ENCODE measurements around the gene PAOX.
"Not testable (repeated sequence)": the region's sequence is repeated elsewhere in the genome, so short reads cannot be mapped to it uniquely, and the experiment has no call there.

PAOX gene

DNA sequence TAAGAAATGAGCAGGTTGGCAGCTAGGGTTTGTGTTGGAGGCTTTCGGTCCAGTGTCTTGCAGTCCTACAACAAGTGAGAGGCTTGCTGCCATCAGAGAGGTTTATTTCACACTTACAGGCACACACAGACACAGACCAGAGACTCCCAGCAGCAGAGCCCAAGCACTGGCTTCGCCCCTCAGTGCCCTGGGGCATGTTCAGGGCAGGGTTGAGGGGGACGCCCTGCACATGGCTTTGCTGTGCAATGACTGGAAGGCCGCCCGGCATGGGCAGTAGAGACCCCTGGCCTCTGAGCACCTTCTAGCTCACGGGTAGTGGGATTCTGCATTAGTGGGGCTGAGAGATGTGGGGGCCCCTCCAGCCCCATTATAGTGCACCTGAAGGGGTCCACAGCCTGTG lies 41.5 kb downstream of the PAOX start:
- H3K4me3 ChIP-seq (ENCODE audit: control insufficient read depth, low read depth, low read length) = no peak overlapping the region
- TF ChIP-seq, protein P1, sequence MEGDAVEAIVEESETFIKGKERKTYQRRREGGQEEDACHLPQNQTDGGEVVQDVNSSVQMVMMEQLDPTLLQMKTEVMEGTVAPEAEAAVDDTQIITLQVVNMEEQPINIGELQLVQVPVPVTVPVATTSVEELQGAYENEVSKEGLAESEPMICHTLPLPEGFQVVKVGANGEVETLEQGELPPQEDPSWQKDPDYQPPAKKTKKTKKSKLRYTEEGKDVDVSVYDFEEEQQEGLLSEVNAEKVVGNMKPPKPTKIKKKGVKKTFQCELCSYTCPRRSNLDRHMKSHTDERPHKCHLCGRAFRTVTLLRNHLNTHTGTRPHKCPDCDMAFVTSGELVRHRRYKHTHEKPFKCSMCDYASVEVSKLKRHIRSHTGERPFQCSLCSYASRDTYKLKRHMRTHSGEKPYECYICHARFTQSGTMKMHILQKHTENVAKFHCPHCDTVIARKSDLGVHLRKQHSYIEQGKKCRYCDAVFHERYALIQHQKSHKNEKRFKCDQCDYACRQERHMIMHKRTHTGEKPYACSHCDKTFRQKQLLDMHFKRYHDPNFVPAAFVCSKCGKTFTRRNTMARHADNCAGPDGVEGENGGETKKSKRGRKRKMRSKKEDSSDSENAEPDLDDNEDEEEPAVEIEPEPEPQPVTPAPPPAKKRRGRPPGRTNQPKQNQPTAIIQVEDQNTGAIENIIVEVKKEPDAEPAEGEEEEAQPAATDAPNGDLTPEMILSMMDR (conservative IDR thresholded peaks at IDR 0.05; ENCODE audit: control insufficient read depth, insufficient read depth, low read depth, low read length) = no peak
- no peak for DNase-seq (ENCODE audit: low read depth)

DNA sequence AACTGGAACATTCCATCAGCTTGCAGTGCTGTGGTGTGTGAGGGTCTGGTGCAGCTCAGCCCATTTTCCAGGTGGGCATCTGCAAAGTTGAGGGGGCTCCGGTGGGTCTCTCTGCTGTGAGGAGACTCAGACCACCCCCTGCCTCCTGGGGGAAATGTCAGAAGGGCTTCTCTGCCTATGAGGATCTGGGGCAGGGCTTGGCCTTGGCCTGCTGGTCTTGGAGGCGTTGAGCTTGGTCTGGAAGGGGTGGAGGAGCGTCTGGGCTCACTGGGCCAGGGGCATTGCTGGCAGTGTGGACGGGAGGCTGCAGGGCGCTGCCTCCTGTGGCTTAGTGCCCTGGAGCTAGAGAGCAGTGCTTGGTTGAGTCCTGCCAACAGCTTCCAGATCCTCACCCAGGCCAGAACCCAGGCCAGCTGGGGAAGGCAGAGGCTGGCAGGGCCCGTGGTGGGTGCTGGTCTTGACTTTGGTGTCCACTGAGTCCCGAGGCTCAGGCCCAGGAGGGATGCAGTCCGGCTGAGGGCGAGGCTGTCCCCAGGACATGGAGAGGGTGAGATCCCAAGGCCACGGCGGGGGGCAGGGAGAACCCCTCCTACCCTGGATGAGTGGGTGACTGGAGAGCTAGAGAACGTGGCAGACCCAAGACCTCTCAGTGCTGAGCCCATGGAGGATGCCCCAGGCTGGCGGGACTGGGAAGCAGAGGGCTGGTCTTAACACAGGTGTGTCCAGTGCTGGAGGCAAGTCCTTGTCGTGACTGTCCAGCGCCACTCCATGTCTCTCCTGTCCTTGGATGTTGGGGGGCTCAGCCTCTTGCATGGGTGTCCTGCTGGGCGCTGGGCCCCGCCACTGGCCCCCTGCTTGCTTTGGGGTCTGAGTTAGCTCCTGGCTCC lies 42.5 kb downstream of the PAOX start:
- no peak for DNase-seq (ENCODE audit: low read depth)
- TF ChIP-seq, protein P1 (conservative IDR thresholded peaks at IDR 0.05; ENCODE audit: control insufficient read depth, insufficient read depth, low read depth, low read length) = no peak
- H3K4me3 ChIP-seq (ENCODE audit: control insufficient read depth, low read depth, low read length) = no peak overlapping the region

DNA sequence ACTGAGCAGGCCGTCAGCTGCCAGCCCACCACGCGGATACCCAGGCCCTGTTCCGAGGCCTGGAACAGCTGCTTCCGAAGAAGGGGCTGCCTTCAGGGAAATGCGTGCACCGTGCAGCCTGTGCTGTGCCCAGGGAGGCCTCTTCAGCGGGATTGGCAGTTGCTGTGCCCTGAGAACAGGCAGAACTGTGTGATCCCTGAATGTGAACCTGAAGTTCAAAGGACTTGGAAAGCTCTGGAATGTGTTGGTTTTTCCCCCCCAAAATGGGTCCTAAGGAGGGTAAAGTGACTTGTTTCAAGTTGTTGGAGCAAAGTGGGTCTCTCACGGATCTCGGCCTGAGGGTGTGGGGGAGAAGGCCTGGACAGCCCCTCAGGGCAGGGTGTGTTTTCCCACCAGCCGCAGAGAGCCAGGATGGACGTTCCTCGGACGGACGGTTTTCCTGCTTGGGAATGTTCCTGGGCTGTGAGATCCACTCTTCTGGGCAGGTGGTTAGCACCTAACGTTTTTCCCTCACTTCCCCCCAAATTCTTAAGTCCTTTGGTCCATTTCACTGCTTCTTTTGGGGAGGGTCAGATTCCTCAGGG lies 43.3 kb downstream of the PAOX start:
- H3K4me3 ChIP-seq (ENCODE audit: control insufficient read depth, low read depth, low read length) = no peak overlapping the region
- no peak for DNase-seq (ENCODE audit: low read depth)
- TF ChIP-seq, protein P1 (conservative IDR thresholded peaks at IDR 0.05; ENCODE audit: control insufficient read depth, insufficient read depth, low read depth, low read length) = no peak

DNA sequence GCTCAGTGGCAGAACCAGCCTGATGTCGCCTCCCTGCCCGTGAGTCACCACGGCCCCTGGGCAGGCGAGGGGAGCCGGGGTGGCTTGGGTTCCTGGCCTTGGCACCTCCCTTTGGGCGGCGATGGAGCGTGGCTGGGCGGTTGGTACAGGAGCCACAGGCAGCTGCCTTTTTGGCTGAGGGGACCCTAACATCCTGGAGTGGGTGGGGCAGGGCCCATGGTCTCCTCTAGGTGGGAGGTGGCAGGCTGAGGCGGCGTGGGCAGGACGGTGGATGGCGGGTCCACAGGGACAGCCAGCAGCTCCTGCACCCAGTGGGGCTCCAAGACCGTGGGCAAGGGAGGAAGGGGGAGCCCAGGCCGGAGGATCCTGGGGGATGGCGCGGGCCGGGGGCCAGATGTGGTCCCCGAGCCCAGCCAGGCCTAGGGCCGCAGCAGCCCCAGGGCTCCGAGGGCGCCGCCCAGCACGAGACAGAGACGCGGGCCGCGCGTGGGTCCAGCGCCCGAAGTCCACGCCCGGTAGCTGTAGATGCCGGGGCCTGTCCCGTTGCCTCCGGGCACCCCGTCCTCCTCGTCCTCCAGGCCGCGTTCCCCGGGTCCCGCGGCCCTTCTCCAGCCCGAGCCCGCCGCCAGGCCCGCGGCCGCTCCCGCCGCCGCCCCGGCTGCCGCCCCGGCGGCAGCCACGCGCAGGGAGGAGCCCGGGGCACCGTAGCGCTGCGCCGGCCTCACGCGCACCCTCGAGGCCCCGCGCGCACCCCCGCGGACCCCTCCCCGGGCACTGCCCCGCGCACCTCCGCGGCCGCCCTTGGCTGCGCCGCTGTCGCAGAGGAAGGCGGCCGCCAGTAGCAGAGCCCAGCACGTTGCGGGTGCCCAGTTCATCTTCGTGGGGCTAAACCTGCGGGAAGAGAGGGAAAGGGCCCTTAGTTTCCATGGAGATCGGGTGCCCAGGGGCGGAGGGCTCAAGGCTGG lies 44.0 kb downstream of the PAOX start:
- no peak overlapping the region for H3K4me3 ChIP-seq (ENCODE audit: control insufficient read depth, low read depth, low read length)
- TF ChIP-seq, protein P1 (conservative IDR thresholded peaks at IDR 0.05; ENCODE audit: control insufficient read depth, insufficient read depth, low read depth, low read length) = no peak
- DNase-seq (ENCODE audit: low read depth) = no peak

DNA sequence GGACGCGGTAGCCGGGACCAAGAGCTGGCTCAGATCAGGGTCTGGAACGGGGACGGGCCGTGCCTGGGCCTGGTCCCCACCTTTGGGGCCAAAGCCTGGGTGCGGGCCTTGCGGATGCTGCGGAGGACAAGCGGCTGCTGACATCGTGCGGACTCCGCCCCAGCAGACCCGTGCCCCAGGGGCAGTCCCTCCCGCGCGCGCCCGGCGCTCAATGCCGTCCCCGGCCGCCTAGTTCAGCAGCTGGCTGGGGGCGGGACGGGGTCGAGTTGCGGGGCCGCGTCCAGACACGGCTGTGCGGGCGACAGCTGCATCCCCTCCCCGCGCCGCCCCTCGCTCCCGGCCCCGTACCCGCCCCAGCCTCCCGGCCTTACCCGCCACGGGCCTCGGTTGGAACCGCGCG lies 45.0 kb downstream of the PAOX start:
- DNase-seq (ENCODE audit: low read depth); H3K4me3 ChIP-seq (ENCODE audit: control insufficient read depth, low read depth, low read length): not testable (repeated sequence)

DNA sequence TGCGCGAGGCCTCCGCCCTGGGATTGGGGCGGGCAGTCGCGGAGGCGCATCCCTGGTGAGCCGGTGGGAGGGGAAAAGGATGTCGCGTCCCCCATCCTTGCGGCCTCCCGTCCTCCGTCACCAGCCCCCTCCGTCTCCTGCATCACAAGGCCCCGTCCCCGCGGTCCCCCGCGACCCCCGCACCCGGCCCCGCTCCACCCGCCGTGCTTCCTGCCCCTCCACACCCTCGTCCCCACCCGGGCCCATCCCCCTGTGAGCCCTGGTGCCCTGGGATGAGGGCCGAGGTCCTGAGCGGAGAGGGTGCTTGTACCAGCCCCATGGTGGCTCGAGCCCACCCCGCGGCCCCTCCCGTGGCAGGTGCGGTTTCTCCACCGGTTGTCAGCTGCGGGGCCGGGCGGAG lies 45.5 kb downstream of the PAOX start, which contains the start of gene SPRN:
TSS of gene SPRN (minus strand) at position 25 of the 400 bp plus-strand sequence. CDS start 944 bp downstream, outside the sequence.
- DNase-seq (ENCODE audit: low read depth); H3K4me3 ChIP-seq (ENCODE audit: control insufficient read depth, low read depth, low read length): not testable (repeated sequence)

DNA sequence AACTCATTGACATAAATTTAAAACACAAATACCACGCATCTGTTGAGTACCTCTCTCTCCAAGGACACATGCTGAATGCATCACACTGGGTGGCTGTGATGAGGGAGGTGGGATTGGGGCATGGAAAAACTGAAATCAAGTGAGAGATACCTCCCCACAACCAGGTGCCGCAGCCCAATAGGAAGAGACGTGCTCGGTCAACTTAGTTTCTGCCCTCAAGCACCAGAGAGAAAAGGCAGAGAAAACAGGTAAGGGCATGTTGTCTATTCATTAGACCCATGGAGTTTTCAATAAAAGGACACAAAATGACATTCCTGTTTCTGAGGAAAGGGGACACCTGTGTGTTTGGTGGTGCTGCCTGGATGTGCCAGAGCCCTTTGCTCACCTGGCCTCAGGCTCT lies 50.5 kb downstream of the PAOX start:
- not testable (repeated sequence) for H3K4me3 ChIP-seq (ENCODE audit: control insufficient read depth, low read depth, low read length); DNase-seq (ENCODE audit: low read depth)

DNA sequence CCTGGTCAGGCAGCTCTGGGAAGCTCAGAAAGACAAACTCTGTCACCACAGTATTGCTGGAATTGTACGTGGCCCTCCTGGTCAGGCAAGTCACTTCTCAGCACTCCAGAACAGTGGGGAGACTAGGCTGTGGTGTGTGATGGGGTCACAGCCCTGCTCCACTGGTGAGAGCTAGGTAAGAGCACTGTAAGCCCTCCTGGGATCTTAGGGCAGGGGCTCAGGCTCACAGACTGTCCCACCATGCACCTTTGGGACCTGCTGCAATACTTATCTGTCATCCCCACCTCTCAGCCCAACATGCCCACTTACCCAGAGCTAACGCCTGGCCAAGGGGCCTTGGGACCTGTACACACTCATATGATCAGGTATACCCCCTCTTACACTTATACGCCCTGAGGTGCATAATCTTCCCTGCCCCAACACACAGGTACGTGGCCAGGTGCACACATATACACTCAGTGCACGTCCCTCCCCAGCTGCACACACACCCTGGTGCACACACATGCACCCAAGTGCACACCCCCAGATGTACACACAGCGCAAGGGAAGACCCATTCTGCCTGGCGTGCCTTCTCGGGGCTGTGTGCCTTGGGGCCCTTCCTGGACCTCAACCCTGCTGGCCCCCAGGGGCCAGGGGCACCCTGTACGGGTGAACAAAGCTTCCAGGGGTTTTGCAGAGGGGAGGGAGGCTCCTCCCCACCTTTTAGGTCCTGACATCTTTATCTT lies 53.0 kb downstream of the PAOX start:
- DNase-seq (ENCODE audit: low read depth); H3K4me3 ChIP-seq (ENCODE audit: control insufficient read depth, low read depth, low read length): not testable (repeated sequence)

DNA sequence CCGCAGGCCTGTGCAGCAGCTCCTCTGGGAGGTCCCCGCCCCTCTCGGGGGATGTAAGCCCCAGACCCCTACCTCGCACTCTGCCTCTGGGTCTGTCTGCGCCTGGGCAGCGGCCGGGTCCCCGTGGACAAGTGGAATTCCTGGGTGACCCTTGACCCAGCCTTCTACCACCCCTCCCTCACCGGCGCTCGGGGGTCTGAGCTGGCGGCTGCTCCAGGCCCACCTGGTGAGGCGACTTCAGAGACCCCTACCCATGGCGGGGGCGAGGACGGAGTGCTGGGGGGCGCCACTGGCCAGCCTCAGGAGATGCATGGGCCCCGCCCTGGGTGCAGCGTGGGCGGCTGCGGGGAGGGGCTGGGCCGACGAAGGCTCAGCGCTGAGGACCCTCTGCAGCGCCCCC lies 53.7 kb downstream of the PAOX start:
- not testable (repeated sequence) for DNase-seq (ENCODE audit: low read depth); H3K4me3 ChIP-seq (ENCODE audit: control insufficient read depth, low read depth, low read length)

Measured in fibroblast of mammary gland (primary cell).